K562 treated with DMSO at 1 percent for 4 hours (cell line): Measurements from ENCODE around the gene RTP1. TPM values are rescaled to one million over a fixed set of nuclear protein-coding genes. Genes with fewer than 3 reads are reported as not detected.

Source experiments
- total RNA-seq: library from RNA; unstranded; fragments of 300-600 nt; gene quantifications from 2 replicates; pipeline ENCODE4 v1.2.3, GENCODE V29; 2022; ENCODE audit not compliant: insufficient read depth

Gene RTP1, protein sequence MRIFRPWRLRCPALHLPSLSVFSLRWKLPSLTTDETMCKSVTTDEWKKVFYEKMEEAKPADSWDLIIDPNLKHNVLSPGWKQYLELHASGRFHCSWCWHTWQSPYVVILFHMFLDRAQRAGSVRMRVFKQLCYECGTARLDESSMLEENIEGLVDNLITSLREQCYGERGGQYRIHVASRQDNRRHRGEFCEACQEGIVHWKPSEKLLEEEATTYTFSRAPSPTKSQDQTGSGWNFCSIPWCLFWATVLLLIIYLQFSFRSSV
- not detected in 2 replicates for total RNA-seq

DNA sequence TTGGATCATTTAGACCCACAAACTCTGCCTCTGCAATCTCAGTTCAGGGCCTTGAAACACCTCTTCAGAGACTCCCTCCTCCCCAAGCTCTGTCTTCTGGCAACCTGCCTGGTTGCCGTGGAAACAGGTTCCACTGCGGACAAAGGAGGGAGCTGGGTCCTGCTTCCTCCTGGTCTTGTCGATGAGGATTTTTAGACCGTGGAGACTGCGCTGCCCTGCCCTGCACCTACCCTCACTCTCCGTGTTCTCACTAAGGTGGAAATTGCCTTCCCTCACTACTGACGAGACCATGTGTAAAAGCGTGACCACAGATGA is at the start of gene RTP1:
Gene RTP1 (plus strand): TSS at position 152 of the 315 bp plus-strand sequence. CDS start 30 bp downstream, at position 182.

Other genes with a start within 250 kb of the RTP1 start
- 63.1 and 88.4 TPM in 2 replicates for gene RPL39L, start 58.0 kb upstream of the RTP1 start, total RNA-seq
- gene MASP1, start 94.3 kb downstream of the RTP1 start, total RNA-seq = 1.8 and 2.5 TPM in 2 replicates
- 1.2 TPM in 1 of 2 replicates, not detected in the other for gene RTP4, start 170.9 kb downstream of the RTP1 start, total RNA-seq